LNCAP (cell line): ENCODE results near the gene SLC36A3.

Experiments used
- TF ChIP-seq, protein P1 (sequence below): fragments of 450-650 bp; IDR thresholded peaks from 2 replicates; pipeline ENCODE4 v1.5.1; 2017; ENCODE audit warnings: mild to moderate bottlenecking

The SLC36A3 gene

DNA sequence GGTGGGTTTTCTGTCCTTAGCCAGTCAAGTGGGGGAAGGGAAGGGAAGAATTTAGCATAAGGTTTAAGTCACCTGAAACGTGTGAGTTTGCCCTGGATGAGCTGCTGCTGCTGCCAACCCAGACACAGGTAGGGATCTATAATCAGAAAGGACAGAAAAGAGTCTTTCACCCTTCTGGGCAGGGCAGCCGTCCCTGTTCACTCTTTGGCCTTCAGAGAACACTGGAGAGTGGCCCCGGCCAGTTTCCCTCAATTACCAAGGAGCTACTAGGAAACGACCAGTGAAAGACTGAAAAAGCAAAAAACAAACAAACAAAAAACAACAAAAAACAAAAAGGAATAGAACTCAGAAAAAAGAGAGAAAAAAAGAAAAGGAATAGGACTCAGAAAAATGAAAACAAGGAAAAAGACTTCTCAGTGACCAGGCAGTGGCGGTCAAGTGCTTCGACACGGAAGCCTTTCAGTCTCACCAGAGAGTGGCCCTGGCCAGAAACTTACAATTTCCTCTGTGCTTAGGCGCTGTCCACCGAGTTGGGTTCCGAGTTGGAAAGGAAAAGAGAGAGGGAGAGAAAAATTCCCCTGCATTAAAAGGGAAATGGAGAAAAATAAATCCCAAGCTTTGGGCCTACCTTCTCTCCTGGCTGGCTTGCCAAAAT lies 53.1 kb downstream of the SLC36A3 start:
- TF ChIP-seq, protein P1, sequence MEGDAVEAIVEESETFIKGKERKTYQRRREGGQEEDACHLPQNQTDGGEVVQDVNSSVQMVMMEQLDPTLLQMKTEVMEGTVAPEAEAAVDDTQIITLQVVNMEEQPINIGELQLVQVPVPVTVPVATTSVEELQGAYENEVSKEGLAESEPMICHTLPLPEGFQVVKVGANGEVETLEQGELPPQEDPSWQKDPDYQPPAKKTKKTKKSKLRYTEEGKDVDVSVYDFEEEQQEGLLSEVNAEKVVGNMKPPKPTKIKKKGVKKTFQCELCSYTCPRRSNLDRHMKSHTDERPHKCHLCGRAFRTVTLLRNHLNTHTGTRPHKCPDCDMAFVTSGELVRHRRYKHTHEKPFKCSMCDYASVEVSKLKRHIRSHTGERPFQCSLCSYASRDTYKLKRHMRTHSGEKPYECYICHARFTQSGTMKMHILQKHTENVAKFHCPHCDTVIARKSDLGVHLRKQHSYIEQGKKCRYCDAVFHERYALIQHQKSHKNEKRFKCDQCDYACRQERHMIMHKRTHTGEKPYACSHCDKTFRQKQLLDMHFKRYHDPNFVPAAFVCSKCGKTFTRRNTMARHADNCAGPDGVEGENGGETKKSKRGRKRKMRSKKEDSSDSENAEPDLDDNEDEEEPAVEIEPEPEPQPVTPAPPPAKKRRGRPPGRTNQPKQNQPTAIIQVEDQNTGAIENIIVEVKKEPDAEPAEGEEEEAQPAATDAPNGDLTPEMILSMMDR, result no peak

DNA sequence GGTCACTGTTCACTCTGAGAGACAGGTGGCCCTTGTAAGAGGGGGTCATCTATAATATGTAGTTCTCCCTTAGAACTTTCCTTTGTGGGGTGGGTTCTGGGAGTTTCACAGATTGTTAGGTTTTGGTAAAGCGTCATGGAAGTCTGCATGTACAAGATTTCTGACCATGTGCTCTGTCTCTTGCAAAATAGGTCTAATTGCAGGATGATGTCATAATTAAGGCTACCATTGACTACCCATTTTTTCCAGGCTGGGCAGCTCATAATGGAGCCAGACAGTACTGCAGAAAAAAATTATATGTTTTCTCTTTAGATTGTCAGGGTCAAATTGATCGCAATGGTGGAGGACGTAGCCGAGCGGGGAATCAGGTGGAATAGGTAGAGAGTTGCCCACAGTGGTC lies 54.3 kb downstream of the SLC36A3 start:
- TF ChIP-seq, protein P1, result no peak

DNA sequence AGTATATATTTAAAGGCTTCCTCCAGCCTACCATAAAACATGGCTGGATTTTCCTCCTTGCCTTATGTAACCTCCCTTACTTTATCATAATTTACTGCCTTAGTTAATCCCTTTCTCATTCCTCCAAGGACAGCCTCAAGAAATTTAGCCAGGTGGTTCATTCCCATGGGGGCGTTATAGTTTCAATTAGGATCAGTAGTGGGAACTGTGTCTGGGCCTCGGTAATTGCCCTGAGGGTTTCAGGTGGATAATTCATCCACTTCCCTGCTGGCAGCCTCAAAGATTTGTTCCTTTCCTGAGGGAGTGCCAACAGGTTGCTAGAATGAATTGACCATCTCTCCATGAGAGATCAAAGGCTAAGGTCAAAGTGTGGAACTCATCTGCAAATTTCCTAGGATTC lies 54.9 kb downstream of the SLC36A3 start:
- TF ChIP-seq, protein P1, result no peak

DNA sequence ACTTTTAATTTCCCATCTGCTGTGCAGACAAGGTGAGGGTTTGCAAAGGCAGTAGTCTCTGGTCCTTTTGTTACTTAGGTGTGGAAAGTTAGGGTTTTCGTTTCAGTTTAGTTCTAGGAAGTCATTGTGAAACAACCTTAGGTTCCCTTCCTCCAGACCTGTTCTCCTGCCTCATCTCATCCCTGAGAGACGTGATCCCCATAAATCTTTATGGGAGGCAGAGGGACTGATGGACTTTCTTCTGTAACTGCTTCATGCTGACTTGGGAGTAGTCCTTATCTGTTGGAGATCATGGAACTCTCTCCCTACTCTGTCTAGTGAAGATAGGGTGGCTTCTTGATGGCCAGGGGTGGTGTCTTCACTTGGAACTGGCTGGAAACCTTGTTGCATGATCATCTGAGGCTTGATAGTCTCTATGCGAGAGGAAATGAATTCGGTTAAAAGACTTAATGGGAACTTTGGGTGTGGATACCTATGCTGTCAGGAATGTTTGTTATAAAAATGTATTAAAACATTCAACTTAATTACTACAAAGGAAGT lies 57.8 kb downstream of the SLC36A3 start:
- TF ChIP-seq, protein P1, result no peak

DNA sequence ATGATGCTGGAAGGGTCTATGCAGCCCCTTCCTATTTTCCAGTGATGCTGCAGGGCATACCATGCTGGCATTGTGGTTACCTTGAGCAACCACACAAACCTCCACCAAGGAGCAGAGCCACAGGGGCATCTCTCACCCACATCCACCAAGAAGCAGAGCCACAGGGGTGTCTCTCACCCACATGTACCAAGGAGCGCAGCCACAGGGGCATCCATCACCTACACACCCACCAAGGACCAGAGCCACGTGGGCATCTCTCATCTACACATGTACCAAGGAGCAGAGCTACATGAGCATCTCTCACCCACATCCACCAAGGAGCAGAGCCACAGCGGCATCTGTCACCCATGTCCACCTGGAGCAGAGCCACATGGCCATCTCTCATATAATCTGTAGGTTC lies 59.4 kb downstream of the SLC36A3 start:
- TF ChIP-seq, protein P1, result no peak

DNA sequence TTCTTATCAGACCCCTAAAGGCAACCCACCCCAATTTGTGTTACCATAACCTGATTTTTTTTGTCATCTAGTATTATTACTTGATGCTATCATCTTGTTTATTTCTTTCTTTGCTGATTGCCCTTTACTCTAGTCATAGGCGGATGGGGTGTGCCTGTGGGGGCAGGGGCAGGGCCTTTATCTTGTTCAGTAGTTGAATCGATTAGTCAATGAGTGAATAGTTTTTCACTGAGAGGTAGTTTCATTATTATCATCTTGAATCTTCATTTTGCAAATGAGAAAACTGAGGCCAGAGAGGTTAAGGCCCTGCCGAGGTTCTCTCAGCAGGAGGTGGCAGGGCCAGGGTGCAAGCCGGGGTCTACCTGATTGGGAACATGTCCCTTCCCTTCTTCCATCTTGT lies 60.0 kb downstream of the SLC36A3 start:
- TF ChIP-seq, protein P1, result no peak

DNA sequence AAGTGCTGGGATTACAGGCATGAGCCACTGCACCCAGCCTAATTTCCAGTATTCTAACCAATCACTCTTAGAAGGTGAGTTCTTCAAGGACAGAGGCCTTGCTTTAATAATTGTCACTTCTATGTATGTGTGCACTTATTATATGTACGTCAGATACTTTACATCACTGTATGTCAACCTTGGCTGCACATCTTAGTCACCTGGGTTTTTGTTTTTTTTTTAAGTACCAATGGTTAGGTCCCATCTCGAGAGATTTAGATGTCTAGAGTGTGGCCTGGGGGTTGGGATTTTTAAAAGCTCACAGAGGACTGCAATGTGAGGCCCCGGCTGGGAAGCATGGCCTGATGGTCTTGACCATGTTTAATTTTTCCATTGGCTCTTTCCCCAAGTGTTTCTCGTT lies 60.4 kb downstream of the SLC36A3 start:
- TF ChIP-seq, protein P1, result no peak
